ENCODE results near the gene BCR. TPM values are rescaled to one million over a fixed set of nuclear protein-coding genes. Genes with fewer than 3 reads are reported as not detected.

BCR gene
- polyA plus RNA-seq, 1 donor (not counting 4 experiments of a cell fraction or from before 2014, with no cell fraction given): 25.8 TPM

GRCh38 chr22:23265368-23265700 is 85.0 kb downstream of the BCR start:
- no peak overlapping the region for H3K4me3 ChIP-seq (ENCODE audit: control insufficient read depth in 2 of 3, extremely low read depth in 1 of 3, insufficient read depth in 2 of 3, low read depth in 1 of 3, low read length in 3 of 3)
- no peaks in the 10 kb centered on the region for H3K79me2 ChIP-seq (ENCODE audit: control insufficient read depth, insufficient read depth, low read length)
- no peak overlapping the region for H3K4me2 ChIP-seq (ENCODE audit: control insufficient read depth, extremely low read depth, insufficient read depth, low read depth, low read length)
- FAIRE-seq (no peak), DNase-seq (ENCODE audit: low read depth, low spot score) (no peak)
- H3K9me3 ChIP-seq (ENCODE audit: control insufficient read depth, low read depth, low read length): no peaks in the 10 kb centered on the region
- dilution Hi-C loops (cut with MboI; ENCODE audit: extremely low pct_ligation_motif_present, low sequenced_read_pairs): no loop called here
- no peak overlapping the region for H3K27ac ChIP-seq (ENCODE audit: control insufficient read depth, insufficient read depth, low read length)
- no peaks in the 10 kb centered on the region for H3K27me3 ChIP-seq (ENCODE audit: control insufficient read depth, extremely low read depth, insufficient read depth, low read length)
- no peaks in the 10 kb centered on the region for H3K4me1 ChIP-seq (ENCODE audit: control insufficient read depth, extremely low read depth, insufficient read depth, low read length)
- TF ChIP-seq EZH2 (IDR thresholded peaks at IDR 0.05; ENCODE audit: low read length) (no peak), CTCF (optimal IDR thresholded peaks at IDR 0.05 in 1 of 3, IDR thresholded peaks at IDR 0.05 in 1 of 3, conservative IDR thresholded peaks at IDR 0.05 in 1 of 3; ENCODE audit: extremely low read depth in 1 of 3, insufficient read depth in 2 of 3, low read length in 3 of 3) (no peak)
- H3K9me1 ChIP-seq (ENCODE audit: control insufficient read depth, extremely low read depth, insufficient read depth, low read length): no peaks in the 10 kb centered on the region
- no peak overlapping the region for H3K9ac ChIP-seq (ENCODE audit: control insufficient read depth, extremely low read depth, insufficient read depth, low read length)
- no peak overlapping the region for H2AFZ ChIP-seq (ENCODE audit: control insufficient read depth, low read length)
- peaks cover 36 to 41% of the 10 kb centered on the region in 2 experiments for H3K36me3 ChIP-seq (ENCODE audit: control insufficient read depth in 2 of 2, extremely low read depth in 1 of 2, insufficient read depth in 2 of 2, low read length in 2 of 2)
- no peaks in the 10 kb centered on the region for H4K20me1 ChIP-seq (ENCODE audit: control insufficient read depth, extremely low read depth, insufficient read depth, low read length)

GRCh38 chr22:23266780-23267179 is 86.5 kb downstream of the BCR start:
- no peak overlapping the region for H2AFZ ChIP-seq (ENCODE audit: control insufficient read depth, low read length)
- FAIRE-seq: no peak
- no peaks in the 10 kb centered on the region for H3K9me1 ChIP-seq (ENCODE audit: control insufficient read depth, extremely low read depth, insufficient read depth, low read length)
- H3K4me2 ChIP-seq (ENCODE audit: control insufficient read depth, extremely low read depth, insufficient read depth, low read depth, low read length): no peak overlapping the region
- TF ChIP-seq CTCF (optimal IDR thresholded peaks at IDR 0.05 in 1 of 3, IDR thresholded peaks at IDR 0.05 in 1 of 3, conservative IDR thresholded peaks at IDR 0.05 in 1 of 3; ENCODE audit: extremely low read depth in 1 of 3, insufficient read depth in 2 of 3, low read length in 3 of 3): no peak
- peaks cover 37 to 49% of the 10 kb centered on the region in 2 experiments for H3K36me3 ChIP-seq (ENCODE audit: control insufficient read depth in 2 of 2, extremely low read depth in 1 of 2, insufficient read depth in 2 of 2, low read length in 2 of 2)
- H3K79me2 ChIP-seq (ENCODE audit: control insufficient read depth, insufficient read depth, low read length): no peaks in the 10 kb centered on the region
- no peak overlapping the region for H3K9ac ChIP-seq (ENCODE audit: control insufficient read depth, extremely low read depth, insufficient read depth, low read length)
- no peaks in the 10 kb centered on the region for H3K4me1 ChIP-seq (ENCODE audit: control insufficient read depth, extremely low read depth, insufficient read depth, low read length)
- H3K9me3 ChIP-seq (ENCODE audit: control insufficient read depth, low read depth, low read length): no peaks in the 10 kb centered on the region
- H3K27ac ChIP-seq (ENCODE audit: control insufficient read depth, insufficient read depth, low read length): no peak overlapping the region
- dilution Hi-C loops (cut with MboI; ENCODE audit: extremely low pct_ligation_motif_present, low sequenced_read_pairs): no loop called here
- H3K4me3 ChIP-seq (ENCODE audit: control insufficient read depth in 2 of 3, extremely low read depth in 1 of 3, insufficient read depth in 2 of 3, low read depth in 1 of 3, low read length in 3 of 3): no peak overlapping the region
- DNase-seq (ENCODE audit: low read depth, low spot score): no peak
- H3K27me3 ChIP-seq (ENCODE audit: control insufficient read depth, extremely low read depth, insufficient read depth, low read length): no peaks in the 10 kb centered on the region
- H4K20me1 ChIP-seq (ENCODE audit: control insufficient read depth, extremely low read depth, insufficient read depth, low read length): no peaks in the 10 kb centered on the region
